GM23248 (cell line): ENCODE data around the gene NSMCE1.

ENCODE experiments used
- EZH2 ChIP-seq: fragments of 200-600 bp; sonication (generic); IDR thresholded peaks from 2 replicates; pipeline ENCODE4 v1.6.1; 2018; ENCODE audit warnings: antibody characterized with exemption, mild to moderate bottlenecking; ENCODE audit not compliant: insufficient read depth, poor library complexity, severe bottlenecking
- EZH2phosphoT487 ChIP-seq: fragments of 200-600 bp; sonication (generic); IDR thresholded peaks from 2 replicates; pipeline ENCODE4 v1.6.1; 2018; ENCODE audit warnings: antibody characterized with exemption, moderate library complexity, mild to moderate bottlenecking, low read depth; ENCODE audit not compliant: insufficient read depth

- TF ChIP-seq EZH2 (no peak), EZH2phosphoT487 (no peak)
These were observed 26.2 kb downstream of the NSMCE1 start for GRCh38 chr16:27242398-27242797.
